ENCODE results near the gene AMN1.

Gene AMN1

DNA sequence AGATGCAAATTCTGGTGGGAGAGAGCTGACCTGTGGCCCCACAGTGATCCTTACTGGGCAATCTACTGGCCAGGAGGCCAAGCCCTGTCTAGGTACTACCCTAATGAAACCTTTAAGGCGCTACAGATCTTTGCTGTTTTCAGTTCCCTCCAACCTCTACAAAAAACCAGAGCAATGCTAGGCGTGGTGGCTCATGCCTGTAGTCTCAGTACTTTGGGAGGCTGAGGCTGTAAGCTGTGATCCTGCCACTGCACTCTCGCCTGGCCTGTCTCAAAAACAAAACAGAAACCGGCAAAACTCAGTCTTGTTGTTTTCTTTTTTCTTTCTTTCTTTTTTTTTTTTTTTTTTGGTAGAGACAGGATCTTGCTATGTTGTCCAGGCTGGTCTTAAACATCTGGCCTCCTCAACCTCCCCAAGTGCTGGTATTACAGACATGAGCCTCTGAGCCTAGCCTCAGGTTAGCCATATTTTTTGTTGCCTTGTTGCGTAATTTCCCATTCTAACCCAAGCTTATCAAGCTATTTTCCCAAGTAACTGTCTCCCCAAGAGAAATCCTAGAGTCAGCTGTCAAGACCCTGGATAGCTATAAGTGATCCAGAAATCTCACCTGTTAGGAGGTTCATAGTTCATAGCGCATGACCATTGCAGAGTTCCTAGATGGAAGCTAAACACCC, 66.5 kb downstream of the AMN1 start:
- TF ChIP-seq, protein P1, sequence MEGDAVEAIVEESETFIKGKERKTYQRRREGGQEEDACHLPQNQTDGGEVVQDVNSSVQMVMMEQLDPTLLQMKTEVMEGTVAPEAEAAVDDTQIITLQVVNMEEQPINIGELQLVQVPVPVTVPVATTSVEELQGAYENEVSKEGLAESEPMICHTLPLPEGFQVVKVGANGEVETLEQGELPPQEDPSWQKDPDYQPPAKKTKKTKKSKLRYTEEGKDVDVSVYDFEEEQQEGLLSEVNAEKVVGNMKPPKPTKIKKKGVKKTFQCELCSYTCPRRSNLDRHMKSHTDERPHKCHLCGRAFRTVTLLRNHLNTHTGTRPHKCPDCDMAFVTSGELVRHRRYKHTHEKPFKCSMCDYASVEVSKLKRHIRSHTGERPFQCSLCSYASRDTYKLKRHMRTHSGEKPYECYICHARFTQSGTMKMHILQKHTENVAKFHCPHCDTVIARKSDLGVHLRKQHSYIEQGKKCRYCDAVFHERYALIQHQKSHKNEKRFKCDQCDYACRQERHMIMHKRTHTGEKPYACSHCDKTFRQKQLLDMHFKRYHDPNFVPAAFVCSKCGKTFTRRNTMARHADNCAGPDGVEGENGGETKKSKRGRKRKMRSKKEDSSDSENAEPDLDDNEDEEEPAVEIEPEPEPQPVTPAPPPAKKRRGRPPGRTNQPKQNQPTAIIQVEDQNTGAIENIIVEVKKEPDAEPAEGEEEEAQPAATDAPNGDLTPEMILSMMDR (IDR thresholded peaks at IDR 0.05; ENCODE audit: low read depth, low read length) = no peak
- no peak overlapping the region for H3K4me3 ChIP-seq (ENCODE audit: low read depth, low read length)

DNA sequence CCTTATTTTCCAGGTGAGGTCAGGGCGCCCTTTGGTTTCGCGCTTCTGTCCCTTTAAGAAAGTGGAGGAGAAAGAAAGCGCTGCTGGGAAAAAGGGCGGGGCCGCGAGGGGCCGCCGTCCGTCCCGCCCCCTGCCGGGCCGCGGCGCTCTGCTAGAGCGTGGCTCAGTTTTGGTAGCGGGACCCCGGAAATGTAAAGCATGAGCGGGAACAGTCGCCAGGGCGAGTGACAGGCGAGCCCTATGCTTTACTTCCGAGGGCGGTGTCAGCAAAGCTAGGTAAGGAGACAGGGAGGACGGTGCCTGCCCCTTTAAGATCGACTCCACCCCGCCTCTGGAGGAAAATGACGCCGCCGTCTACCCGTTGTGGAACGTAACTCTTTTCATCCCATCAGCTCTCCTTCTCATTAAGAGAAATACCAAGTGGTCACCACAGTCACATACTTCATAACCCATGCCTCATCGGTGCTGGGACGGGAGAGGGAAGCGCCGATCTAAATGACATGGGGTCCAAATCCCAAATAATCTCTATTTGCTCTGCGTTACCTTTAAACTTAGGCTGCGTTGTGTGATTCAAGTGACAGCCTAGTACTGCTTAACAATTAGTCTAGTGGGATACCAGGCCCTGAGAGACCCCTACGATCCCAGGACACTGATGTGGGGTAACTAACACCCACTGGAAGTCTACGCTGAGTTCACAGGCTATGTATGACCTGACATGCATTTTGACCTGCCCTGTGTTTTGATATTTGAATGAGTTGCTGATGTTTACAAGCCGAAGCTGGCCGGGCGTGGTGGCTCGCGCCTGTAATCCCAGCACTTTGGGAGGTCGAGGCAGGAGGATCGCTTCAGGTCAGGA, 69.5 kb downstream of the AMN1 start, which contains the start of gene ETFBKMT:
Gene ETFBKMT, plus strand, starts transcription at position 602 of the 856 bp plus-strand sequence. CDS start 2,266 bp downstream, outside the sequence.
- peak within 1 kb of the TSS; percentile 83 for H3K4me3 ChIP-seq (ENCODE audit: low read depth, low read length)
- TF ChIP-seq, protein P1 (IDR thresholded peaks at IDR 0.05; ENCODE audit: low read depth, low read length) = peak; percentile 31; the same call in 1 of the 2 replicates

DNA sequence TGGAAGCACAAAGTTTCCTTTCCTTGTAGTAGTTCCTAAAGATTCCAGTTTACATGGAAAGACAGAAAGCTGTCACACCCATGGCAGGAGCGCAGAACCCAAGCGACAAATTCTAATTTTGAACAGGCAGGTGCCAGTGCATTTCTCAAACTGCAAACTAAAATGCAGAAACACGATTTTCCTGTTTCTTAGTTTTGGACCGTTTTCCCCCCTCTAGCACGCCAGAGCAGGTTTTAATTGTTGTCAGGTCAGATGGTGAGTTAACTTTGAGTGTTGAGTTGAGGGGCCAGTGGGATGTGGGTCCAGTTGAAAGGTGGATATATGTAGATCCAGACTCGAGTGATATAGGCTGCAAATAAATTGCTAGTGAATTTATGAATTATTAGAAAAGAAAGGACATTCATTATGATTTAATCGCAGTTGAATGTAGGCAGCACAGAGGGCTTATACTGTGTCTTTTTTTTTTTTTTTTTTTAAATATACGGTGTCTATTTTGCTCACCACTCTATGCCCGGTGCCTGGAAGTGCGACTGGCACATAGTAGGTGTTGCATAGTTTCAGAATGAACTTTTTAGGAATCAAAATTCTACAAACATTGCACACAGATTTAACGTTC, 70.2 kb downstream of the AMN1 start:
- H3K4me3 ChIP-seq (ENCODE audit: low read depth, low read length) = peak overlapping the region; percentile 83

DNA sequence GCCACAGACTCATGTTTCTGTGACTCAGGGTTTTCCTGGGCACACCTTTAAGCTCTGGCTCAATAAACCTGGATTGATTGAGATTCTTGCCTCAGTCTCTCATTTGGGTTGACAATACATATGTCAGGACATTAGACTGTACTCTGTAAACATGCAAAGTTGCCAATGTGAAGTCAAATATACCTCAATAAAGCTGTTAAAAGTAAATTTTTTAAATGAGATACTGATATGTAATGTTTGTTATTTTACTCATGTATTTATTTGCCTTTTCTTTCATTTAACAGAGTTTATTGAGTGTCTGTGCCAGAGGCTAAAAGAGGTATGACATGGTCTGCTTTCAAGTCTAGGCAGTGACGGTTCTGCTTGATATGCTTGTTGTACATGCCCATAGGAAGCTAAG, 73.0 kb downstream of the AMN1 start:
- TF ChIP-seq, protein P1 (IDR thresholded peaks at IDR 0.05; ENCODE audit: low read depth, low read length) = no peak
- no peak overlapping the region for H3K4me3 ChIP-seq (ENCODE audit: low read depth, low read length)

More for the DNA sequence above, 70.2 kb downstream of the AMN1 start:
- TF ChIP-seq, protein P1 (IDR thresholded peaks at IDR 0.05; ENCODE audit: low read depth, low read length) = no peak

DNA sequence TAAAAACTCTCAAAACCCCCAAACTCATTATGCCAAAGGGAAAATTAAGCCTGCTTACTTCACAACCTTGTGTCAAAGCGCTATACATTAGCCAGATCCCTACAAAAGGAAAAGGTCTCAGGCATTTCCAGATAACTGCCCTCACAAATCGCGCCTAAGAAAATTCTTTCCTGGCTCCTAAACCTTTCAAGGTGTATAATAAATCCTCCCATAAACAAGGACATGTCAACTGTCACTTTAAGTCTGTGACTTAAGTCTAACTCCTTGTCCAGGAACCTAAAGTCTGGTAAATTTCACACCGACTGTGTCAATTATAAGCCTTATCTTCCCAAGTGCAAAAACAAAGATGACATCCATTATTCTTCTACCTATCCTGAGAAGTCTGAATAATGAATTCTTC, 73.6 kb downstream of the AMN1 start:
- TF ChIP-seq, protein P1 (IDR thresholded peaks at IDR 0.05; ENCODE audit: low read depth, low read length) = no peak
- no peak overlapping the region for H3K4me3 ChIP-seq (ENCODE audit: low read depth, low read length)

DNA sequence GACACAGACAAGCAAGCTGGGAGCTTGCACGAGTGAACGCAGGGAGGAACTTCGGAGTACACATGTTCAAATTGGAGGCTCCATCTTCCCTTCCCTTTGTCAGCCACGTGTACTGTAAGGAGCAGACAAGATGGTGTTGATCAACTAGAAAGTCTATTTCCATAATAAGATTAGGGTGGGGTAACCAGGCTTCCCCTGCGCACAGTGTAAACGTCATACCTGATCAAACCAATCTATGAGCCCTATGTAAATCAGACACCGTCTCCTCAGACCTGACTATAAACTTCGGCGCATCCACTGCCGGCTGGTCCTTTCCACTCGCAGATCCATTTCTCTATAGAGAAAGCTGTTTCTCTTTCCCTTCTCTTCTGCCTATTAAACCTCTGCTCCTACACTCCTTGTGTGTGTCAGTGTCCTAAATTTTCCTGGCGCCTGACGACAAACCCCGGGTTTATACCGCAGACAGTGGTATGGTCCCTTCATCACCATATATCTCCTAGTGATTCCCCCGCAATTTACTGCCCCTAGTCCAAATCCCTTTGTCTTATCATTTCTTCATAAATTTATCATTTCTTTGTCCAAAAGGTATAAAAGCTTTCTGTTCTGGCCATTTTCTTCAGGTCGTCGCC, 76.8 kb downstream of the AMN1 start:
- no peak overlapping the region for H3K4me3 ChIP-seq (ENCODE audit: low read depth, low read length)
- TF ChIP-seq, protein P1 (IDR thresholded peaks at IDR 0.05; ENCODE audit: low read depth, low read length) = no peak
